Keratinocyte (primary cell): ENCODE measurements around the gene TWF2. TPM values are rescaled to one million over a fixed set of nuclear protein-coding genes. Genes with fewer than 3 reads are reported as not detected.
"Not testable (repeated sequence)": the region's sequence is repeated elsewhere in the genome, so short reads cannot be mapped to it uniquely, and the experiment has no call there.

ENCODE experiments used
- DNase-seq: peaks from one replicate; pipeline ENCODE4 v3.0.0-alpha.2; 2011; ENCODE audit warnings: low read depth, missing footprints, low spot score
- FAIRE-seq: peaks from 2 replicates; lab custom pipeline; 2011; peaks lifted over from hg19 to GRCh38; lab: Jason Lieb, UNC
- H2AFZ ChIP-seq: 2 replicates; pipeline ENCODE4 v1.6.0; 2012; ENCODE audit warnings: low read length, control low read depth, inconsistent platforms; ENCODE audit not compliant: control insufficient read depth
- H3K27ac ChIP-seq: 2 replicates; pipeline ENCODE4 v1.5.1; 2011; ENCODE audit warnings: low read length; ENCODE audit not compliant: control insufficient read depth, insufficient read depth
- H3K27me3 ChIP-seq: 3 replicates; pipeline ENCODE4 v1.6.0; 2011; ENCODE audit warnings: low read length; ENCODE audit not compliant: control insufficient read depth, insufficient read depth; ENCODE audit errors: extremely low read depth
- H3K36me3 ChIP-seq, 2 experiments: 2 replicates in 1 of 2; 3 replicates in 1 of 2; pipeline ENCODE4 v1.5.1; 2011; ENCODE audit warnings: low read length in 2 of 2, mild to moderate bottlenecking in 1 of 2; ENCODE audit not compliant: control insufficient read depth in 2 of 2, insufficient read depth in 2 of 2; ENCODE audit errors: extremely low read depth in 1 of 2
- H3K4me1 ChIP-seq: 3 replicates; pipeline ENCODE4 v1.5.1; 2011; ENCODE audit warnings: low read length; ENCODE audit not compliant: control insufficient read depth, insufficient read depth; ENCODE audit errors: extremely low read depth
- H3K4me2 ChIP-seq: 3 replicates; pipeline ENCODE4 v1.6.0; 2011; ENCODE audit warnings: low read depth, low read length; ENCODE audit not compliant: control insufficient read depth, insufficient read depth; ENCODE audit errors: extremely low read depth
- H3K4me3 ChIP-seq, 3 experiments: fragments of 200-600 bp in 1 of 3; sonication (generic) in 1 of 3; 2 replicates in 2 of 3; 3 replicates in 1 of 3; pipeline ENCODE4 v1.5.1; 2011 to 2016; ENCODE audit warnings: low read length in 3 of 3, mild to moderate bottlenecking in 3 of 3, control low read depth in 2 of 3, inconsistent platforms in 1 of 3, low read depth in 1 of 3, mixed read lengths in 1 of 3, mixed run types in 1 of 3, moderate library complexity in 1 of 3; ENCODE audit not compliant: control insufficient read depth in 2 of 3, insufficient read depth in 2 of 3; ENCODE audit errors: extremely low read depth in 1 of 3
- H3K79me2 ChIP-seq: 2 replicates; pipeline ENCODE4 v1.6.0; 2012; ENCODE audit warnings: low read length; ENCODE audit not compliant: control insufficient read depth, insufficient read depth
- H3K9ac ChIP-seq: 3 replicates; pipeline ENCODE4 v1.6.0; 2011; ENCODE audit warnings: low read length; ENCODE audit not compliant: control insufficient read depth, insufficient read depth; ENCODE audit errors: extremely low read depth
- H3K9me1 ChIP-seq: 3 replicates; pipeline ENCODE4 v1.6.0; 2011; ENCODE audit warnings: low read length; ENCODE audit not compliant: control insufficient read depth, insufficient read depth; ENCODE audit errors: extremely low read depth
- H3K9me3 ChIP-seq: 2 replicates; pipeline ENCODE4 v1.5.1; 2012; ENCODE audit warnings: low read depth, low read length; ENCODE audit not compliant: control insufficient read depth
- H4K20me1 ChIP-seq: 3 replicates; pipeline ENCODE4 v1.6.0; 2011; ENCODE audit warnings: low read length; ENCODE audit not compliant: control insufficient read depth, insufficient read depth; ENCODE audit errors: extremely low read depth
- CTCF ChIP-seq, 3 experiments: IDR thresholded peaks in 1 of 3; conservative IDR thresholded peaks in 1 of 3; optimal IDR thresholded peaks in 1 of 3; 2 replicates in 2 of 3; 3 replicates in 1 of 3; pipeline versions ENCODE3 to v1.5.1; 2011; ENCODE audit warnings: low read length in 3 of 3, mild to moderate bottlenecking in 3 of 3, moderate library complexity in 2 of 3, control low read depth in 1 of 3, inconsistent platforms in 1 of 3; ENCODE audit not compliant: insufficient read depth in 2 of 3; ENCODE audit errors: extremely low read depth in 1 of 3
- EZH2 ChIP-seq: IDR thresholded peaks from one replicate; pipeline ENCODE4 v1.6.1; 2012; ENCODE audit warnings: inconsistent platforms, mild to moderate bottlenecking, low read length, moderate library complexity
- dilution Hi-C: fragments of 300-500 bp; cut with MboI; formaldehyde crosslinking; loops from one replicate; pipeline ENCODE4 v1.7.0; 2020; ENCODE audit warnings: low sequenced_read_pairs; ENCODE audit not compliant: extremely low pct_ligation_motif_present
- polyA plus RNA-seq, 5 experiments: library from polyadenylated mRNA; depleted of rRNA in 3 of 5; stranded (reverse) in 3 of 5; stranded (forward) in 1 of 5; unstranded in 1 of 5; fragments of >200 nt; gene quantifications; 1 replicate in 1 of 5; 2 replicates in 3 of 5; 3 replicates in 1 of 5; pipeline versions ENCODE4 v1.2.1 to v1.2.3, GENCODE V29; 2011 to 2012; ENCODE audit warnings: missing spikeins in 2 of 5, low read depth in 1 of 5, low replicate concordance in 1 of 5

The TWF2 gene
- polyA plus RNA-seq, 1 donor (not counting 4 experiments of a cell fraction or from before 2014, with no cell fraction given): 70.4 TPM

GRCh38 chr3:52286777-52287110, 47.8 kb upstream of the TWF2 start:
- H2AFZ ChIP-seq: no peak overlapping the region

GRCh38 chr3:52284051-52284450, 45.1 kb upstream of the TWF2 start:
- H3K4me3 ChIP-seq, H3K9me1 ChIP-seq, H3K27ac ChIP-seq, H2AFZ ChIP-seq, H3K27me3 ChIP-seq, dilution Hi-C loops, H3K36me3 ChIP-seq, DNase-seq, H3K79me2 ChIP-seq, H3K9ac ChIP-seq, H3K9me3 ChIP-seq, FAIRE-seq, H4K20me1 ChIP-seq, H3K4me2 ChIP-seq: not testable (repeated sequence)
- peaks cover 19% of the 10 kb centered on the region for H3K4me1 ChIP-seq

More at GRCh38 chr3:52286777-52287110, 47.8 kb upstream of the TWF2 start:
- Histone ChIP-seq H3K4me3 (peak overlapping the region; percentile 65 to 94 (median 88)), H3K27ac (peak overlapping the region; percentile 99), H4K20me1 (no peaks in the 10 kb centered on the region), H3K36me3 (peaks cover 1 to 2% of the 10 kb centered on the region in 2 experiments), H3K9ac (peak overlapping the region; percentile 98), H3K79me2 (peaks cover 7% of the 10 kb centered on the region), H3K9me3 (no peaks in the 10 kb centered on the region), H3K27me3 (no peaks in the 10 kb centered on the region), H3K9me1 (no peaks in the 10 kb centered on the region), H3K4me1 (peaks cover 9% of the 10 kb centered on the region), H3K4me2 (peak overlapping the region; percentile 72)
- DNase-seq (no peak), FAIRE-seq (no peak)
- dilution Hi-C loops: no loop called here
- TF ChIP-seq CTCF (optimal IDR thresholded peaks at IDR 0.05 in 1 of 3, IDR thresholded peaks at IDR 0.05 in 1 of 3, conservative IDR thresholded peaks at IDR 0.05 in 1 of 3; ENCODE audit: extremely low read depth in 1 of 3, insufficient read depth in 2 of 3, low read length in 3 of 3) (no peak), EZH2 (no peak)

- Histone ChIP-seq H3K9me3 (no peaks in the 10 kb centered on the region), H3K79me2 (peaks cover 5% of the 10 kb centered on the region), H3K36me3 (no peaks in the 10 kb centered on the region), H4K20me1 (no peaks in the 10 kb centered on the region), H3K27ac (no peak overlapping the region), H3K9ac (no peak overlapping the region), H3K9me1 (no peaks in the 10 kb centered on the region), H3K4me1 (peaks cover 15% of the 10 kb centered on the region), H2AFZ (no peak overlapping the region), H3K27me3 (no peaks in the 10 kb centered on the region), H3K4me3 (no peak overlapping the region), H3K4me2 (no peak overlapping the region)
- TF ChIP-seq CTCF (optimal IDR thresholded peaks at IDR 0.05 in 1 of 3, IDR thresholded peaks at IDR 0.05 in 1 of 3, conservative IDR thresholded peaks at IDR 0.05 in 1 of 3; ENCODE audit: extremely low read depth in 1 of 3, insufficient read depth in 2 of 3, low read length in 3 of 3) (no peak), EZH2 (no peak)
- dilution Hi-C loops: no loop called here
- DNase-seq (no peak), FAIRE-seq (no peak)
Observed at GRCh38 chr3:52283306-52283705, 44.3 kb upstream of the TWF2 start.
